ENCODE results near the gene SLCO2A1.

DNA sequence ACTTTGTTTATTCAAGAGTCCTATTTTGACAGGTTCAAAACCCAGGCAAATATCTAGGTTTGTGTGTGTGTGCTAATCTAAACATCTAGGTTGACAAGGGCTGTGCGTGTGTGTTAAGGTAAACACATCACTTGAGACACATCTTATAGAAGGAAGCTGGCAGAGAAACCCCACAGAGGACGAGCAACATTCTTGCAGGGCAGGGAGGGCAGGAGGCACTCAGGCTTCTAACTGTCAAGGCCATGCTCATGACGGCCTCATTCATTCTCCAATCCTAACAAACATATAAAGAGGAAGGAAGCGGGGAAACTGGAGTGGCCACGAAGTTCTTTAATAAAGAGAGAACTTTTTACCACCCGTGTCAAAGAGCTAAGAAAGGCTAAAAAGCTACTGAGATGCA lies 43.4 kb downstream of the SLCO2A1 start:
- TF ChIP-seq BHLHE40 (IDR thresholded peaks at IDR 0.05; ENCODE audit: borderline replicate concordance) = no peak
- no peak for TF ChIP-seq SP1 (IDR thresholded peaks at IDR 0.05)
- TF ChIP-seq SUZ12 (IDR thresholded peaks at IDR 0.05) = no peak
- no peak for TF ChIP-seq L3MBTL2 (conservative IDR thresholded peaks at IDR 0.05)
- no peak for TF ChIP-seq FOXK2 (IDR thresholded peaks at IDR 0.05)
- TF ChIP-seq ARNT (IDR thresholded peaks at IDR 0.05) = no peak
- no peak for TF ChIP-seq PKNOX1 (IDR thresholded peaks at IDR 0.05)
- TF ChIP-seq NFRKB (IDR thresholded peaks at IDR 0.05) = no peak
- no peak for TF ChIP-seq ELF4 (IDR thresholded peaks at IDR 0.05)
- TF ChIP-seq FOXM1 (IDR thresholded peaks at IDR 0.05; ENCODE audit: borderline replicate concordance) = no peak

All from HEK293T (cell line).